HepG2 (cell line): Measurements from ENCODE around the gene MAPK12. TPM values are rescaled to one million over a fixed set of nuclear protein-coding genes. Genes with fewer than 3 reads are reported as not detected.

Experiments
- ATAC-seq: fragments of 200-7000 bp; cut with Tn5 transposase; 3 replicates; pipeline ENCODE4 v1.9.1; 2020; ENCODE audit warnings: mild to moderate bottlenecking, moderate library complexity
- BruUV-seq: library from RNA; stranded (reverse); fragments of 400-500 nt; replicated peaks from 2 replicates; lab custom pipeline; 2021; lab: Mats Ljungman, UMichigan
- CTCF ChIA-PET: fragments of 300-600 bp; formaldehyde crosslinking; extraction: SDS; loops from one replicate; lab custom pipeline; 2021; ENCODE audit warnings: low total read pairs, inconsistent platforms, low intra/inter-chr PET ratio; lab: Yijun Ruan, JAX
- POLR2A ChIA-PET: fragments of 350-600 bp; sonication (Branson Sonifier 250); formaldehyde crosslinking; loops from one replicate; lab custom pipeline; 2020; ENCODE audit warnings: antibody characterized with exemption, inconsistent platforms; lab: Yijun Ruan, JAX
- DNase-seq: peaks from one replicate; pipeline ENCODE4 v3.0.0-alpha.2; 2015; ENCODE audit warnings: low spot score
- FAIRE-seq: peaks from 3 replicates; lab custom pipeline; 2011; peaks lifted over from hg19 to GRCh38; lab: Jason Lieb, UNC
- H2AFZ ChIP-seq: one replicate; pipeline ENCODE4 v1.6.1; 2011; ENCODE audit warnings: low read length, inconsistent platforms
- H3K27ac ChIP-seq: fragments of 300-600 bp; 3 replicates; pipeline ENCODE4 v1.8.0; 2011; ENCODE audit warnings: mixed run types, mild to moderate bottlenecking, mixed read lengths, low read length, inconsistent platforms; ENCODE audit not compliant: insufficient read depth; ENCODE audit errors: extremely low read length
- H3K27me3 ChIP-seq, 2 experiments: fragments of 200-600 bp in 1 of 2; 2 replicates in 1 of 2; 3 replicates in 1 of 2; pipeline versions ENCODE4 v1.6.0 to v1.8.0; 2011; ENCODE audit warnings: low read length in 2 of 2, mild to moderate bottlenecking in 2 of 2, moderate library complexity in 2 of 2, inconsistent platforms in 1 of 2; ENCODE audit not compliant: insufficient read depth in 2 of 2, control insufficient read depth in 1 of 2
- H3K36me3 ChIP-seq, 2 experiments: fragments of 200-600 bp in 1 of 2; replicated peaks in 1 of 2; 2 replicates in 1 of 2; 3 replicates in 1 of 2; pipeline versions ENCODE4 v1.5.1 to v1.8.0; 2011; ENCODE audit warnings: low read length in 2 of 2, inconsistent platforms in 1 of 2; ENCODE audit not compliant: insufficient read depth in 2 of 2, control insufficient read depth in 1 of 2
- H3K4me1 ChIP-seq: 2 replicates; pipeline ENCODE4 v1.5.1; 2012; ENCODE audit warnings: low read length, inconsistent platforms; ENCODE audit not compliant: insufficient read depth
- H3K4me2 ChIP-seq: 2 replicates; pipeline ENCODE4 v1.6.0; 2011; ENCODE audit warnings: low read depth, low read length, inconsistent platforms
- H3K4me3 ChIP-seq, 3 experiments: fragments of 200-600 bp in 1 of 3; sonication (generic), shearing (Covaris generic) in 1 of 3; replicated peaks in 1 of 3; 2 replicates each; pipeline ENCODE4 v1.5.1; 2011 to 2016; ENCODE audit warnings: low read length in 3 of 3, inconsistent platforms in 2 of 3, low read depth in 2 of 3, mild to moderate bottlenecking in 2 of 3, control low read depth in 1 of 3, mixed read lengths in 1 of 3; ENCODE audit not compliant: insufficient read depth in 1 of 3
- H3K79me2 ChIP-seq: one replicate; pipeline ENCODE4 v1.6.1; 2011; ENCODE audit warnings: low read length, inconsistent platforms; ENCODE audit not compliant: insufficient read depth
- H3K9ac ChIP-seq: 2 replicates; pipeline ENCODE4 v1.6.0; 2011; ENCODE audit warnings: mild to moderate bottlenecking, low read depth, low read length, inconsistent platforms; ENCODE audit not compliant: insufficient read depth
- H3K9me3 ChIP-seq: 2 replicates; pipeline ENCODE4 v1.5.1; 2012; ENCODE audit warnings: mild to moderate bottlenecking, low read length
- H4K20me1 ChIP-seq: 2 replicates; pipeline ENCODE4 v1.6.0; 2011; ENCODE audit warnings: inconsistent platforms, mild to moderate bottlenecking, low read length, moderate library complexity; ENCODE audit not compliant: insufficient read depth
- AGO2 ChIP-seq: fragments of 200-400 bp; formaldehyde crosslinking; optimal IDR thresholded peaks from 2 replicates; pipeline ENCODE3; 2017; ENCODE audit warnings: mild to moderate bottlenecking, low read depth, low read length, moderate library complexity
- KLF13 ChIP-seq: sonication (generic); formaldehyde crosslinking; IDR thresholded peaks from 2 replicates; pipeline ENCODE4 v1.4.0; 2020; ENCODE audit warnings: mild to moderate bottlenecking, missing genetic modification reagents
- NFIC ChIP-seq: IDR thresholded peaks from 2 replicates; pipeline ENCODE4 v1.6.1; 2012; ENCODE audit warnings: mild to moderate bottlenecking, low read length, inconsistent platforms
- NONO ChIP-seq, 2 experiments: fragments of 450-650 bp in 1 of 2; sonication (generic) in 1 of 2; formaldehyde crosslinking in 1 of 2; IDR thresholded peaks in 1 of 2; conservative IDR thresholded peaks in 1 of 2; 2 replicates each; pipeline versions ENCODE4 v1.6.1 to v1.8.0; 2017 to 2022; ENCODE audit warnings: mild to moderate bottlenecking in 1 of 2, missing genetic modification reagents in 1 of 2, moderate library complexity in 1 of 2
- POLR2G ChIP-seq: fragments of 200-400 bp; formaldehyde crosslinking; IDR thresholded peaks from 2 replicates; pipeline ENCODE4 v1.6.1; 2018; ENCODE audit warnings: mild to moderate bottlenecking, low read depth, low read length, moderate library complexity
- RBM22 ChIP-seq: fragments of 200-400 bp; formaldehyde crosslinking; optimal IDR thresholded peaks from 2 replicates; pipeline ENCODE3; 2017; ENCODE audit warnings: mild to moderate bottlenecking, low read length, moderate library complexity
- SSRP1 ChIP-seq: IDR thresholded peaks from 2 replicates; pipeline ENCODE4 v1.6.1; 2016; ENCODE audit warnings: control low read depth
- WGBS: methylation state at CpG from one replicate; pipeline ENCODE4 v1.1.6; 2017; ENCODE audit warnings: low lambda C conversion rate; 5-methylcytosine and 5-hydroxymethylcytosine counted together
- in situ Hi-C: cut with HindIII; loops from 2 replicates; pipeline ENCODE4 v1.10.0; 2017; ENCODE audit warnings: low pct_unique_long_range_greater_than_20kb; ENCODE audit not compliant: extremely low pct_ligation_motif_present
- intact Hi-C: fragments of 100-400 bp; cut with micrococcal nuclease; formaldehyde crosslinking; loops from one replicate; pipeline ENCODE4 v1.10.0; 2022; ENCODE audit not compliant: unreplicated experiment
- polyA plus RNA-seq, 8 experiments: library from polyadenylated mRNA; depleted of rRNA in 3 of 8; stranded (reverse) in 7 of 8; unstranded in 1 of 8; fragments of >200 nt; fragmentation: Illumina TruSeq in 4 of 8; extraction: Trizol in 4 of 8; gene quantifications; 2 replicates each; pipeline versions ENCODE4 v1.2.1 to v1.2.3, GENCODE V29; 2011 to 2016; ENCODE audit warnings: low read depth in 4 of 8, missing spikeins in 1 of 8, mixed read lengths in 1 of 8; ENCODE audit not compliant: insufficient read depth in 1 of 8
- total RNA-seq, 5 experiments: library from RNA; depleted of rRNA; stranded (reverse); fragments of >200 nt; fragmentation: Illumina TruSeq; extraction: Trizol; gene quantifications; 2 replicates each; pipeline ENCODE4 v1.2.3, GENCODE V29; 2016; ENCODE audit warnings: low read depth in 1 of 5
- TF ChIP-seq, protein P1 (sequence below): sonication (generic); formaldehyde crosslinking; IDR thresholded peaks from 2 replicates; pipeline ENCODE4 v1.4.0; 2020; ENCODE audit warnings: mild to moderate bottlenecking, missing genetic modification reagents

The MAPK12 gene
- total and polyA plus RNA-seq, 2 of the 13 experiments (the other 11 are each of a cell fraction or from before 2014, with no cell fraction given): 22.2 to 23.3 TPM

DNA sequence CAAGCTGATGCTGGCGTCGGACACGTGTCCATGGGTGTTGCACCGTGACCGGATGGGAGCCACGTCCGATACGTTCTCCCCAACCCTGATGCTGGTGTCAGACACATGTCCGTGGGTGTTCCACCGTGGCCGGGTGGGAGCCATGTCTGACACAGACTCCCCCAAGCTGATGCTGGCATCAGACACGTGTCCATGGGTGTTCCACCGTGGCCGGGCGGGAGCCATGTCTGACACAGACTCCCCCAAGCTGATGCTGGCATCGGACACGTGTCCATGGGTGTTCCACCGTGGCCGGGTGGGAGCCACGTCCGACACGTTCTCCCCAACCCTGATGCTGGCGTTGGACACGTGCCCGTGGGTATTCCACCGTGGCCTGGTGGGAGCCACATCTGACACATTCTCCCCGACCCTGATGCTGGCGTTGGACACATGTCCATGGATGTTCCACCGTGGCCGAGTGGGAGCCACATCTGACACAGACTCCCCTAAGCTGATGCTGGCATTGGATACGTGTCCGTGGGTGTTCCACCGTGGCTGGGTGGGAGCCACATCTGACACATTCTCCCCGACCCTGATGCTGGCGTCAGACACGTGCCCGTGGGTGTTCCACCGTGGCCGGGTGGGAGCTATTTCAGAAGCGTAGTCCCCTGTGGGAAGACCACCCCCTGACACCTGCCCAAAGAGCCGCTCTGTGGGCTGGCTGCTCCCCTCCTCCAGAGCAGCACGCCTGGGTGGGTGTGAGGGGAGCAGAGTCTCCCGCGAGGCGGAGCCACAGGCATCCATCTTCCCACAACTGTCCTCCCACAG lies 40.7 kb downstream of the MAPK12 start:
- no peaks in the 10 kb centered on the region for H3K9me3 ChIP-seq
- POLR2A ChIA-PET: no interaction called here
- peaks cover 22 to 64% of the 10 kb centered on the region in 2 experiments; a peak in 4 of 5 replicates for H3K36me3 ChIP-seq
- ATAC-seq (no peak), DNase-seq (no peak), FAIRE-seq (no peak)
- CTCF ChIA-PET: no interaction called here
- H3K27ac ChIP-seq: no peak overlapping the region
- BruUV-seq: no TSS peak
- intact Hi-C loops: no loop called here
- 98% methylated on average over 17 of the region's 45 CpGs for WGBS
- no peaks in the 10 kb centered on the region for H4K20me1 ChIP-seq
- H3K4me2 ChIP-seq: no peak overlapping the region
- in situ Hi-C loops: no loop called here
- no peak overlapping the region for H3K9ac ChIP-seq
- H3K4me1 ChIP-seq: peaks cover 9% of the 10 kb centered on the region
- 0 out of 2 replicates have a peak, but pooled peaks have one; percentile 22 for TF ChIP-seq POLR2G
- TF ChIP-seq RBM22: peak; percentile 0
- no peak for TF ChIP-seq KLF13 (CRISPR knock-in tag)
- no peak overlapping the region for H2AFZ ChIP-seq
- H3K27me3 ChIP-seq: no peaks in the 10 kb centered on the region
- H3K4me3 ChIP-seq: no peak overlapping the region
- no peaks in the 10 kb centered on the region for H3K79me2 ChIP-seq

DNA sequence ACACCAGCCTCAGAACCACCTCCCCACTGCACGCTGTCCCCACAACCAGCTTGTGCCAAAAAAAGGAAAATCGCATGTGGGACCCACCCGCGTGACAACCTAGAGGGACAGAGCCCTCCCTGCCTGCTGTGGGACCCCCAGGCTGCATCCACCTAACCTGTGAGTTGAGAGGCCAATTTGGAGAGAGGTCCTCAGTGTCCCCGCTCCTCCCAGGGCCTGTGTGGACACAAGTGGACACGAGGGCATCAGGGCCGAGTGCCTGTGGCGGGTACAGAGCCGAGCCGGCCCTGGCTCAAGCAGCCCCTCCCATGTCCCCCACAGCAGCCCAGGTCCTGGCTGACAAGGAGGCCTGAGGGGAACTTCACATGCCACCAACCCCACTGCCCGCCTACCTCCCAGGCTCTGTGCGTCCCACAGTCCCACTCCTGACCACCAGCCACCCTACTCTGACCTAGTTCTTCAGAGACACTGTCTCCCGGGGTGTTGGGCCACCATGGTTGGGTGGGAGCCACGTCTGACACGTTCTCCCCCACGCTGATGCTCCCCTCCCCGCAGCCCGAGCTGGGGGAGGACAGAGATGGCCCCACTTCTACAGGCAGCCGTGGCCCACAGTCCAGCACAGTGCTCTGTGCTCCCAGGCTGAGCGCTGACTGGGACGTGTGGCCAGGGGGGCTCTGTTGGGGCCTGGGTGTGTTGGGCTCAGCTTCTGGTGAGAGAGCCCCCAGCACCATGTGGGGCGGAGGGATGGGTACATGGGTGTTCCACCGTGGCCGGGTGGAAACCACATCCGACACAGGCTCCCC lies 41.5 kb downstream of the MAPK12 start:
- intact Hi-C loops: no loop called here
- in situ Hi-C loops: no loop called here
- BruUV-seq: no TSS peak
- TF ChIP-seq AGO2: peak; percentile 12
- TF ChIP-seq NONO (IDR thresholded peaks at IDR 0.05): no peak
- 0 out of 2 replicates have a peak, but pooled peaks have one; percentile 1 for TF ChIP-seq NONO (CRISPR knock-in tag; conservative IDR thresholded peaks at IDR 0.05)
- 0 out of 2 replicates have a peak, but pooled peaks have one; percentile 8 for TF ChIP-seq SSRP1 (CRISPR knock-in tag)
- TF ChIP-seq, protein P1, sequence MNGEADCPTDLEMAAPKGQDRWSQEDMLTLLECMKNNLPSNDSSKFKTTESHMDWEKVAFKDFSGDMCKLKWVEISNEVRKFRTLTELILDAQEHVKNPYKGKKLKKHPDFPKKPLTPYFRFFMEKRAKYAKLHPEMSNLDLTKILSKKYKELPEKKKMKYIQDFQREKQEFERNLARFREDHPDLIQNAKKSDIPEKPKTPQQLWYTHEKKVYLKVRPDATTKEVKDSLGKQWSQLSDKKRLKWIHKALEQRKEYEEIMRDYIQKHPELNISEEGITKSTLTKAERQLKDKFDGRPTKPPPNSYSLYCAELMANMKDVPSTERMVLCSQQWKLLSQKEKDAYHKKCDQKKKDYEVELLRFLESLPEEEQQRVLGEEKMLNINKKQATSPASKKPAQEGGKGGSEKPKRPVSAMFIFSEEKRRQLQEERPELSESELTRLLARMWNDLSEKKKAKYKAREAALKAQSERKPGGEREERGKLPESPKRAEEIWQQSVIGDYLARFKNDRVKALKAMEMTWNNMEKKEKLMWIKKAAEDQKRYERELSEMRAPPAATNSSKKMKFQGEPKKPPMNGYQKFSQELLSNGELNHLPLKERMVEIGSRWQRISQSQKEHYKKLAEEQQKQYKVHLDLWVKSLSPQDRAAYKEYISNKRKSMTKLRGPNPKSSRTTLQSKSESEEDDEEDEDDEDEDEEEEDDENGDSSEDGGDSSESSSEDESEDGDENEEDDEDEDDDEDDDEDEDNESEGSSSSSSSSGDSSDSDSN (CRISPR knock-in tag): no peak
- no peak for TF ChIP-seq NFIC

More for the DNA sequence above, 41.5 kb downstream of the MAPK12 start:
- Histone ChIP-seq H3K79me2 (peaks cover under 1% of the 10 kb centered on the region), H2AFZ (no peak overlapping the region), H3K27ac (no peak overlapping the region), H3K4me2 (no peak overlapping the region), H3K27me3 (no peaks in the 10 kb centered on the region), H3K9me3 (no peaks in the 10 kb centered on the region), H3K4me3 (no peak overlapping the region), H3K9ac (no peak overlapping the region), H3K4me1 (peaks cover under 1% of the 10 kb centered on the region), H3K36me3 (peaks cover 24 to 69% of the 10 kb centered on the region in 2 experiments; a peak in 4 of 5 replicates), H4K20me1 (peaks cover 1% of the 10 kb centered on the region; the same call in 1 of the 2 replicates)
- no peak for FAIRE-seq
- no peak for ATAC-seq
- DNase-seq: no peak
- 94% methylated on average over 3 of the region's 25 CpGs for WGBS
- CTCF ChIA-PET: no interaction called here
- POLR2A ChIA-PET: no interaction called here
